Pancreas (tissue), 10 donors: ENCODE measurements around the gene OXNAD1. TPM values are rescaled to one million over a fixed set of nuclear protein-coding genes. Genes with fewer than 3 reads are reported as not detected.

Source experiments
- ATAC-seq, 4 donors: fragments of 200-7000 bp; cut with Tn5 transposase; one replicate each; pipeline versions ENCODE4 v1.8.0 to v1.9.1; 2020; ENCODE audit warnings: mild to moderate bottlenecking in 4 of 4, moderate library complexity in 4 of 4
- DNase-seq, 6 donors: peaks; one replicate each; pipeline ENCODE4 v3.0.0-alpha.2; 2020
- FAIRE-seq: peaks from 2 replicates; lab custom pipeline; 2012; peaks lifted over from hg19 to GRCh38; lab: Jason Lieb, UNC
- H3K27ac ChIP-seq, 4 donors: fragments of 200-600 bp; sonication (generic); 1 replicate in 3 of 4; 2 replicates in 1 of 4; pipeline versions ENCODE4 v1.5.0 to v1.8.0; 2020
- H3K27me3 ChIP-seq, 4 donors: fragments of 200-600 bp; one replicate each; pipeline ENCODE4 v1.8.0; 2021
- H3K36me3 ChIP-seq, 3 donors: fragments of 200-600 bp; sonication (generic) in 1 of 3; one replicate each; pipeline versions ENCODE4 v1.5.0 to v1.8.0; 2020 to 2021
- H3K4me1 ChIP-seq, 3 donors: fragments of 200-600 bp; one replicate each; pipeline ENCODE4 v1.8.0; 2021
- H3K4me3 ChIP-seq, 4 donors: fragments of 200-600 bp; sonication (generic) in 2 of 4; one replicate each; pipeline versions ENCODE4 v1.5.0 to v1.8.0; 2020 to 2021
- H3K9me3 ChIP-seq, 4 donors: fragments of 200-600 bp; one replicate each; pipeline ENCODE4 v1.8.0; 2021
- WGBS, 2 donors: extraction: QIAGEN DNeasy Blood & Tissue Kit; methylation state at CpG; one replicate each; pipeline ENCODE4 v1.1.7; 2013; 5-methylcytosine and 5-hydroxymethylcytosine counted together
- intact Hi-C, 3 donors: fragments of 100-400 bp; cut with DNase I; formaldehyde crosslinking; loops; one replicate each; pipeline versions ENCODE4 v1.11.1 to v1.14.2; 2022
- polyA plus RNA-seq, 2 donors: library from polyadenylated mRNA; stranded (reverse); fragments of 200-250 nt; gene quantifications; one replicate each; pipeline ENCODE4 v1.2.3, GENCODE V29; 2013
- total RNA-seq, 6 donors: library from RNA; stranded (reverse); fragmentation: NEBNext Ultra II Directional in 4 of 6; extraction: Animal tissue kit (Norgen Biotek cat#: 25700) in 4 of 6; gene quantifications; one replicate each; pipeline versions ENCODE4 v1.2.1 to v1.2.4, GENCODE V29; 2021 to 2023
- TF ChIP-seq, protein P1 (sequence below), 4 donors: fragments of 200-600 bp; sonication (generic) in 3 of 4; IDR thresholded peaks; one replicate each; pipeline versions ENCODE4 v1.5.0 to v1.8.0; 2021; ENCODE audit warnings: antibody characterized with exemption in 4 of 4
- donor health status: healthy with polysubstance abuse.
- donor health status: DM: no; HTN: no; CAD: no; lungs with moderate emphysema.
- donor health status: DM: no; HTN: no; CAD: no.
- donor health status: control.
- donor health status: control.
- donor health status: Bipolar disorder and iron deficiency.
- donor health status: DM: yes; HTN: yes; CAD: no.
- donor health status: DM: no; HTN: no; CAD: no.
- donor health status: DM: no; HTN: no; CAD: no.
- donor health status: DM: yes; HTN: yes; CAD: no.

The OXNAD1 gene
- total and polyA plus RNA-seq, 8 donors, result 2.8 to 6.7 (median 4.0) TPM

DNA sequence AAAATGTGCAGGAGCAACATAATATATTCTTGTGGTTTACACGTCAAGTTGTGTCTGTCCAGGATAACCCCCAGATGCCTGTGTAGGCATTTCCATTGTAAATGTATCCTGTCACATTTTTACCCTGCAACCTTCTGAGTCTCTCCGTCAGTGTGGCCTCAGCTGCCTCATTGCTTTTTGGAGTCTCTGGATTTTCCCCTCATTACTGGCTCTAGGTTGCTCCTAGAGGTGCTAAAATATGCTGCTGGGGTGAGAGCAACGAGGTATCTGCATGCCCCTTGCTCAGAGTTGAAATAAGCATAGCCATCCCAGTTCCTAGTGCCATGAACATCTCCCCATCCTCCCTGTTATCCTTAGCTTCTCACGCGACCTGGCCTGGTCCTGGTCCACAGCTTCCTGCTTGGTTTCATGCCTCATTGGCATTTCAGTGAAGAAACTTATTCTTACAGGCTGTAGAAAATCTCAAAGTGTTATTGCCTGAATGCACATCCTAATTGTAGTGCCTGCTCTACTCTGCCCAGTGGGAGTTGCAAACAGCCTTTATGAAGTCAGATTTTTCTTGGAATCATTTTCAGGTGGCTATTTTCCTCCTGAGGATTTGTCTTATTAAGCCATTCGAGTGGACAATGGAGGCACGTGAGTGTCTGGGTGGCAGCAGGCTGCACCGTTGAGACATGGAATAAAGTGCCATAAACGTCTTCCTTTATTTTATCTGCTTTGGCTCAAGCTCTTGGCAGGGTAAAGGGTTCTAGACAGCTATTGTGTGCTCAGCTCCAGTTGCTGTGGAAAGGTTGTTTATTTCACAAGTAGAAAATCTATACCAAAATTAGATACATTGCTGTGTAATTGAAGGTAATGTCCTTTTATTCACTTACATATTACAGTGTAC lies 33.2 kb downstream of the OXNAD1 start:
- intact Hi-C loops, result no loop called here
- DNase-seq (no peak), FAIRE-seq (no peak), ATAC-seq (no peak)
- H3K4me1 ChIP-seq, result no peaks in the 10 kb centered on the region
- TF ChIP-seq, protein P1, sequence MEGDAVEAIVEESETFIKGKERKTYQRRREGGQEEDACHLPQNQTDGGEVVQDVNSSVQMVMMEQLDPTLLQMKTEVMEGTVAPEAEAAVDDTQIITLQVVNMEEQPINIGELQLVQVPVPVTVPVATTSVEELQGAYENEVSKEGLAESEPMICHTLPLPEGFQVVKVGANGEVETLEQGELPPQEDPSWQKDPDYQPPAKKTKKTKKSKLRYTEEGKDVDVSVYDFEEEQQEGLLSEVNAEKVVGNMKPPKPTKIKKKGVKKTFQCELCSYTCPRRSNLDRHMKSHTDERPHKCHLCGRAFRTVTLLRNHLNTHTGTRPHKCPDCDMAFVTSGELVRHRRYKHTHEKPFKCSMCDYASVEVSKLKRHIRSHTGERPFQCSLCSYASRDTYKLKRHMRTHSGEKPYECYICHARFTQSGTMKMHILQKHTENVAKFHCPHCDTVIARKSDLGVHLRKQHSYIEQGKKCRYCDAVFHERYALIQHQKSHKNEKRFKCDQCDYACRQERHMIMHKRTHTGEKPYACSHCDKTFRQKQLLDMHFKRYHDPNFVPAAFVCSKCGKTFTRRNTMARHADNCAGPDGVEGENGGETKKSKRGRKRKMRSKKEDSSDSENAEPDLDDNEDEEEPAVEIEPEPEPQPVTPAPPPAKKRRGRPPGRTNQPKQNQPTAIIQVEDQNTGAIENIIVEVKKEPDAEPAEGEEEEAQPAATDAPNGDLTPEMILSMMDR (IDR thresholded peaks at IDR 0.05), result no peak
- no peaks in the 10 kb centered on the region for H3K27me3 ChIP-seq
- no peaks in the 10 kb centered on the region for H3K9me3 ChIP-seq
- 76 to 80% methylated on average over 9 of the region's 9 CpGs for WGBS, 2 donors
- no peak overlapping the region for H3K27ac ChIP-seq
- H3K4me3 ChIP-seq, result no peak overlapping the region
- peaks cover 0 to 5% (median 0%) of the 10 kb centered on the region in 3 donors for H3K36me3 ChIP-seq

DNA sequence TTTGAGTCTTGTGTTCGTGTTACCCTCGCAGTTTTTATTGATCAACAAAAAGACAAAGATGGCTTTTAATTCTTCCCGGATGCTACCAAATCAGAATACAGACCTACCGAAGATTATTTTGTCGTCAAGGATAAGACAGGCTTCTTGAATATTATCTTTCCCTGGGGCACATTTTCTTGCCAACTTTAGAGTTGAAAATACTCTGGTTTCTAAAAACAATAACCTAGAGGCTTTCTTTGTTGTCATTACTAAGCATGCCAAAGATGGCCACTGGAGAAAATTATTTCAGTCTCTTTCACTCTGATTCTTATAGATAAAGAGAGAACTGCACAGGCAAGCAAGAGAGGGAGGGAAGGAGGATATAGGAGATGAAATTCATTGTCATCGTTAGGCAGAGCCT lies 33.9 kb downstream of the OXNAD1 start:
- Histone ChIP-seq H3K36me3 (peaks cover 0 to 5% (median 0%) of the 10 kb centered on the region in 3 donors), H3K27me3 (no peaks in the 10 kb centered on the region), H3K9me3 (no peaks in the 10 kb centered on the region), H3K4me3 (no peak overlapping the region), H3K27ac (no peak overlapping the region), H3K4me1 (no peaks in the 10 kb centered on the region)
- TF ChIP-seq, protein P1 (IDR thresholded peaks at IDR 0.05), result no peak
- ATAC-seq, result no peak
- FAIRE-seq, result no peak
- intact Hi-C loops, result no loop called here
- 82 to 90% methylated on average over 6 of the region's 6 CpGs for WGBS, 2 donors
- no peak for DNase-seq

DNA sequence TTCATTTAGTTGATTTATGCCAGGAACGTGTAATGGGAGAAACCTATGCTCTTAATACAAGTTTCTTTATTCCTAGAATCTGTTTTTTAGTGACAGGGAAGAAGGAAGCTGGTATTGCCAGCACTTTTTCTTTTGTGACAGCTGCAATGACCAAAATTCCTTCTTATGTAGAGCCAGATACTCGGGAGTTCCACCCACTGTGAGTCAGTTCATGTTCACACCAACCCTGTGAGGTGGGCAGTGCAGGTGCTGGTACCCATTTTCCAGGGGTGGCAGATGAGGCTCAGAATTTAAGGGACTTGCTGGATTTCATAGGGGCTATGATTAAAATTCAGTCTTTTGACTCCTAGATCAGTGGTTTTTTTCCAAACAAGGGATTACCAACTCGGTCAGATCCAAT lies 34.7 kb downstream of the OXNAD1 start:
- Histone ChIP-seq H3K4me3 (no peak overlapping the region), H3K9me3 (no peaks in the 10 kb centered on the region), H3K27ac (no peak overlapping the region), H3K36me3 (peaks cover 0 to 5% (median 0%) of the 10 kb centered on the region in 3 donors), H3K4me1 (no peaks in the 10 kb centered on the region), H3K27me3 (no peaks in the 10 kb centered on the region)
- TF ChIP-seq, protein P1 (IDR thresholded peaks at IDR 0.05), result no peak
- 84 to 87% methylated on average over 3 of the region's 3 CpGs for WGBS, 2 donors
- FAIRE-seq (no peak), ATAC-seq (no peak), DNase-seq (no peak)
- intact Hi-C loops, result no loop called here

DNA sequence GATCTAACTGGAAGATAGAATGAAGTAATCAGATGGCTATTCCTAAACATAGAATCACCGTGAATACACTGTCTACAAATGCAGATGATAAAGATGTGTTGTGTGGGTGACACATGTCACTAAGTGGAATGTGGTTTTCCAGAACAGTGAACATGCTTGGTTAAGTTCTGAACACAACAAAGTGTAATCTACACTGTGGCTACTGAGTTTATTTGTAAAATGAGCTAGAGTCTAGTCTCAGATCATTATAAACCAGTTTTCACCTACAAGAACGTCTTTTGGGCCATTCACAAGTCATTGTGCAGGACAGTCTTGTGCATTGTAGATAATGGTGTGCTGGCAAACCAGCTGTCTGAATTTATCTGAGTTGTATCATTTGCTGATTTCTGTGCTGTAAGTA lies 35.3 kb downstream of the OXNAD1 start:
- WGBS, 2 donors, result 81 to 84% methylated on average over 2 of the region's 2 CpGs
- ATAC-seq (no peak), FAIRE-seq (no peak), DNase-seq (no peak)
- H3K9me3 ChIP-seq, result no peaks in the 10 kb centered on the region
- H3K4me3 ChIP-seq, result no peak overlapping the region
- TF ChIP-seq, protein P1 (IDR thresholded peaks at IDR 0.05), result no peak
- no peaks in the 10 kb centered on the region for H3K4me1 ChIP-seq
- H3K27ac ChIP-seq, result no peak overlapping the region
- no peaks in the 10 kb centered on the region for H3K27me3 ChIP-seq
- H3K36me3 ChIP-seq, result peaks cover 0 to 5% (median 0%) of the 10 kb centered on the region in 3 donors
- intact Hi-C loops, result no loop called here

DNA sequence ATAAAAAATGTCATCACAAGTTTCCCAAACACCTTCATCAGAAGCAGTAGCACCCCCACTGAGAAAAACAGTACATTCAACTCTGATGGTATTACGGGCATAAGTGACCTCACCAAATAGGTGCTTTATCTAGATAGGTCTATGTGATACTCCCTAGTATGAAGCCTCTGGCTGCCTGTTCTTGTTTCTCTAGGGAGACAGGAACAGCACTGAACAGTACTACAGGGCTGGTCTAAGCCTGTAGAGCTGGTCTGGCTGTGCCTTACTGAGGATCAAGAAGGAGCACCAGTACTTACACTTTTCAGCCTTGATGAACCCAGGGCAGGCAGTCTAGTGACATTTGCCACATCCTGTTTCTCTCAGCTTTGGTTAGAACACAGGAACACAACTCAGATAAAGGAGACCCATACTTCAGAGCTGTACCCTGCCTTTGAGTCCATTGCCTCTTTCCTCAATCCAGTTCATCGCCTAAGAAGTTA lies 35.9 kb downstream of the OXNAD1 start:
- H3K4me1 ChIP-seq, result no peaks in the 10 kb centered on the region
- DNase-seq (no peak), ATAC-seq (no peak), FAIRE-seq (no peak)
- intact Hi-C loops, result no loop called here
- 91 to 94% methylated on average over 2 of the region's 2 CpGs for WGBS, 2 donors
- H3K9me3 ChIP-seq, result no peaks in the 10 kb centered on the region
- H3K4me3 ChIP-seq, result no peak overlapping the region
- TF ChIP-seq, protein P1 (IDR thresholded peaks at IDR 0.05), result no peak
- no peak overlapping the region for H3K27ac ChIP-seq
- H3K36me3 ChIP-seq, result peaks cover 0 to 5% (median 0%) of the 10 kb centered on the region in 3 donors
- H3K27me3 ChIP-seq, result no peaks in the 10 kb centered on the region
